Esophagus (tissue), 2 donors: Measurements from ENCODE around the gene FAM120A. TPM values are rescaled to one million over a fixed set of nuclear protein-coding genes. Genes with fewer than 3 reads are reported as not detected.

Source experiments
- H3K27ac ChIP-seq, 2 donors: one replicate each; pipeline ENCODE4 v1.5.1; 2013; ENCODE audit warnings: low read depth in 2 of 2, mild to moderate bottlenecking in 2 of 2, inconsistent platforms in 1 of 2, low read length in 1 of 2, moderate library complexity in 1 of 2
- H3K27me3 ChIP-seq, 2 donors: one replicate each; pipeline ENCODE4 v1.6.1; 2013; ENCODE audit warnings: low read length in 2 of 2, control low read depth in 1 of 2, mild to moderate bottlenecking in 1 of 2; ENCODE audit not compliant: insufficient read depth in 2 of 2, control insufficient read depth in 1 of 2
- H3K36me3 ChIP-seq, 2 donors: one replicate each; pipeline ENCODE4 v1.6.1; 2013; ENCODE audit warnings: low read length in 1 of 2; ENCODE audit not compliant: control insufficient read depth in 2 of 2, insufficient read depth in 2 of 2
- H3K4me1 ChIP-seq, 2 donors: one replicate each; pipeline ENCODE4 v1.6.1; 2013; ENCODE audit warnings: low read length in 1 of 2; ENCODE audit not compliant: control insufficient read depth in 2 of 2, insufficient read depth in 2 of 2
- H3K4me3 ChIP-seq, 2 donors: one replicate each; pipeline ENCODE4 v1.5.1; 2013; ENCODE audit warnings: low read length in 2 of 2, mild to moderate bottlenecking in 2 of 2, low read depth in 1 of 2, moderate library complexity in 1 of 2
- H3K9me3 ChIP-seq, 2 donors: one replicate each; pipeline ENCODE4 v1.6.1; 2013; ENCODE audit warnings: mild to moderate bottlenecking in 2 of 2, low read depth in 1 of 2, low read length in 1 of 2, moderate library complexity in 1 of 2; ENCODE audit not compliant: control insufficient read depth in 2 of 2, insufficient read depth in 1 of 2
- WGBS, 2 donors: extraction: QIAGEN DNeasy Blood & Tissue Kit; methylation state at CpG; one replicate each; pipeline ENCODE4 v1.1.7; 2013; 5-methylcytosine and 5-hydroxymethylcytosine counted together
- polyA plus RNA-seq, 2 donors: library from polyadenylated mRNA; stranded (reverse); fragments of 200-250 nt; gene quantifications; one replicate each; pipeline ENCODE4 v1.2.3, GENCODE V29; 2013
- donor health status: healthy with polysubstance abuse.
- donor health status: Bipolar disorder and iron deficiency.

FAM120A gene
- polyA plus RNA-seq, 2 donors = 31.3 to 32.1 TPM

- no peak overlapping the region for H3K4me3 ChIP-seq
- peaks cover 0 to 2% of the 10 kb centered on the region in 2 donors for H3K36me3 ChIP-seq
- H3K27ac ChIP-seq = no peak overlapping the region
- peaks cover 13 to 15% of the 10 kb centered on the region in 2 donors for H3K4me1 ChIP-seq
- WGBS, 2 donors = 62 to 73% methylated on average over 2 of the region's 2 CpGs
- no peaks in the 10 kb centered on the region for H3K9me3 ChIP-seq
- no peaks in the 10 kb centered on the region for H3K27me3 ChIP-seq
Observed at GRCh38 chr9:93593144-93593658, 141.7 kb downstream of the FAM120A start.

- Histone ChIP-seq H3K4me1 (peaks cover 13 to 20% of the 10 kb centered on the region in 2 donors), H3K4me3 (no peak overlapping the region), H3K9me3 (no peaks in the 10 kb centered on the region), H3K36me3 (peaks cover 0 to 2% of the 10 kb centered on the region in 2 donors), H3K27ac (no peak overlapping the region), H3K27me3 (no peaks in the 10 kb centered on the region)
- WGBS, 2 donors = 51 to 52% methylated on average over 8 to 9 of the region's 9 CpGs
Observed at GRCh38 chr9:93594041-93594756, 142.7 kb downstream of the FAM120A start.

GRCh38 chr9:93595461-93595860 lies 144.0 kb downstream of the FAM120A start:
- H3K4me3 ChIP-seq = no peak overlapping the region
- H3K27me3 ChIP-seq = no peaks in the 10 kb centered on the region
- H3K9me3 ChIP-seq = no peaks in the 10 kb centered on the region
- peaks cover 0 to 2% of the 10 kb centered on the region in 2 donors for H3K36me3 ChIP-seq
- peaks cover 20 to 27% of the 10 kb centered on the region in 2 donors for H3K4me1 ChIP-seq
- H3K27ac ChIP-seq = no peak overlapping the region
- WGBS, 2 donors = 91 to 95% methylated on average over 5 of the region's 5 CpGs

- Histone ChIP-seq H3K4me1 (peaks cover 22 to 29% of the 10 kb centered on the region in 2 donors), H3K36me3 (peaks cover 0 to 2% of the 10 kb centered on the region in 2 donors), H3K4me3 (no peak overlapping the region), H3K27ac (no peak overlapping the region), H3K27me3 (no peaks in the 10 kb centered on the region), H3K9me3 (no peaks in the 10 kb centered on the region)
- WGBS, 2 donors = 81 to 87% methylated on average over 5 of the region's 5 CpGs
Observed at GRCh38 chr9:93595861-93596365, 144.4 kb downstream of the FAM120A start.

GRCh38 chr9:93596399-93596798 lies 144.9 kb downstream of the FAM120A start:
- 74 to 82% methylated on average over 4 of the region's 4 CpGs for WGBS, 2 donors

GRCh38 chr9:93597142-93597706 lies 145.7 kb downstream of the FAM120A start:
- H3K4me1 ChIP-seq = peaks cover 22 to 27% of the 10 kb centered on the region in 2 donors
- no peaks in the 10 kb centered on the region for H3K9me3 ChIP-seq
- peaks cover 0 to 2% of the 10 kb centered on the region in 2 donors for H3K36me3 ChIP-seq
- H3K4me3 ChIP-seq = no peak overlapping the region
- no peaks in the 10 kb centered on the region for H3K27me3 ChIP-seq
- H3K27ac ChIP-seq = no peak overlapping the region
- WGBS, 2 donors = 93 to 94% methylated on average over 6 of the region's 6 CpGs

More at GRCh38 chr9:93596399-93596798, 144.9 kb downstream of the FAM120A start:
- Histone ChIP-seq H3K4me3 (no peak overlapping the region), H3K9me3 (no peaks in the 10 kb centered on the region), H3K27ac (no peak overlapping the region), H3K36me3 (peaks cover 0 to 2% of the 10 kb centered on the region in 2 donors), H3K27me3 (no peaks in the 10 kb centered on the region), H3K4me1 (peaks cover 22 to 27% of the 10 kb centered on the region in 2 donors)

- no peak overlapping the region for H3K4me3 ChIP-seq
- no peak overlapping the region for H3K27ac ChIP-seq
- no peaks in the 10 kb centered on the region for H3K9me3 ChIP-seq
- H3K4me1 ChIP-seq = peaks cover 19 to 24% of the 10 kb centered on the region in 2 donors
- peaks cover 0 to 4% of the 10 kb centered on the region in 2 donors for H3K36me3 ChIP-seq
- H3K27me3 ChIP-seq = no peaks in the 10 kb centered on the region
- WGBS, 2 donors = 85 to 89% methylated on average over 15 of the region's 15 CpGs
Observed at GRCh38 chr9:93597871-93598646, 146.6 kb downstream of the FAM120A start.

GRCh38 chr9:93598647-93599241 lies 147.3 kb downstream of the FAM120A start:
- H3K27me3 ChIP-seq = no peaks in the 10 kb centered on the region
- 64 to 66% methylated on average over 11 of the region's 11 CpGs for WGBS, 2 donors

More at GRCh38 chr9:93598647-93599241, 147.3 kb downstream of the FAM120A start:
- Histone ChIP-seq H3K27ac (no peak overlapping the region), H3K9me3 (no peaks in the 10 kb centered on the region), H3K36me3 (peaks cover 0 to 10% of the 10 kb centered on the region in 2 donors), H3K4me1 (peaks cover 19 to 29% of the 10 kb centered on the region in 2 donors), H3K4me3 (no peak overlapping the region)
